Activated naive CD4-positive, alpha-beta T cell treated with anti-CD3 and anti-CD28 coated beads, Interleukin-2, amount 50 U/mL, for 24 hours (primary cell): Measurements from ENCODE around the gene DNAH2.
A peak's percentile ranks its signal among the peaks of the same experiment; 100 is the strongest.

Source experiments
- H3K27ac Mint-ChIP-seq: one replicate; pipeline ENCODE4 v1.8.0; 2021; ENCODE audit warnings: mild to moderate bottlenecking, mixed read lengths
- H3K27me3 Mint-ChIP-seq: one replicate; pipeline ENCODE4 v1.8.0; 2021; ENCODE audit warnings: mixed read lengths
- H3K36me3 Mint-ChIP-seq: one replicate; pipeline ENCODE4 v1.8.0; 2021; ENCODE audit warnings: mixed read lengths
- H3K4me1 Mint-ChIP-seq: one replicate; pipeline ENCODE4 v1.8.0; 2021; ENCODE audit warnings: mixed read lengths
- H3K4me3 Mint-ChIP-seq: one replicate; pipeline ENCODE4 v1.8.0; 2021; ENCODE audit warnings: mild to moderate bottlenecking, mixed read lengths
- H3K9me3 Mint-ChIP-seq: one replicate; pipeline ENCODE4 v1.8.0; 2021; ENCODE audit warnings: mixed read lengths

Gene DNAH2

DNA sequence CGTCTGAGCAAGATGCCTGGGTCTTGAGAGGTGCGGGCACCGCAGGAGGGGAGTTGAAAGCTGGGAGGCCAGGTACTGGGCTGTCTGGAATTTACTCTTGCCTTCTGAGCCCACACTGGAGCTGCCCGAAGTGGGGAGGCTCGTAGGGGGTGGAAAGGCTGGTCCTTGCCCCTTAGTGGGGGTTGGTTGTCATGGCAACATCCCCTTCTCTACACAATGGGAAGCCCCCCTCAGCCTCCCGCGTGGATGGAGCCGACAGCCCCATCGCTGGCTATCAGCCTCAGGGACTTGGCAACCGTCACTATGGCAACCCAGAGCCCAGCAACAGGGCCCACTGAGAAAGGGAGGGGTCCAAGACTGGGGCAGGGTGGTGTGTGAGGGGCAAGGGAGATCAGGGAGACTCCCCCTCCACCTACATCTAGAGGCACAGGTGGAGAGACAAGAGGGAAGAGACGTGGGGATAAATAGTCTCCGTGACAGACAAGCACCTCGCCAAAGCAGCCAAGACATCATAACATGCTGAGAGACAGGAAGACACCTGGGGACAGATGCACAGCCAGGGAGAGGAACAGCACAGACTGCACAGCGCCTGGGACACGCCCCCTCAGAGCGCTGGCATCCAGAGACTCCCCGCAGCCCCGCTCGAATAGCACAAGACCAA is 5.3 kb upstream of the DNAH2 start:
- H3K36me3 Mint-ChIP-seq = no peaks in the 10 kb centered on the region
- peaks cover 17% of the 10 kb centered on the region for H3K4me1 Mint-ChIP-seq
- no peak overlapping the region for H3K4me3 Mint-ChIP-seq
- peaks cover 36% of the 10 kb centered on the region for H3K27me3 Mint-ChIP-seq
- no peaks in the 10 kb centered on the region for H3K9me3 Mint-ChIP-seq
- H3K27ac Mint-ChIP-seq = no peak overlapping the region

DNA sequence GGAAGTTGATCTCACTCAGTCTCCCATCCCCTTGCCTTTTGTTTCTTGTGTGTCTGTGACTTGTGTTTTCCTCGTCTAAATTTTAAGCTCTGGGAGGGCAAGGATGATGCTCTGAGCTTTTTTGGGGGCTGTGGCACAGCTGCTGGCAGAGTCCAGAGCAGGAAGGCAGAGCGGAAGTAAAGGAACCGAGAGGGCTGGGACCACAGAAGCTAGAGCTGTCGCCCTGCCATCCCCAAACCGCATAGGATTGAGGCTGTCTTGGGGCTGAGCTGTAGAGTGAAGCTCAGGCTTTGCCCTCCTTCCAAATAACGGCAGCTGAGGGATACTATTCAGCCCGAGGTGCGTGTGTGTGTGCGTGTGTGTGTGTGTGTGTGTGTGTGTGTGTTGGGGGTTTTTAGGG is 3.8 kb upstream of the DNAH2 start:
- no peaks in the 10 kb centered on the region for H3K36me3 Mint-ChIP-seq
- peaks cover 41% of the 10 kb centered on the region for H3K27me3 Mint-ChIP-seq
- H3K4me1 Mint-ChIP-seq = peaks cover 30% of the 10 kb centered on the region
- H3K9me3 Mint-ChIP-seq = no peaks in the 10 kb centered on the region
- H3K27ac Mint-ChIP-seq = peak overlapping the region; percentile 71
- H3K4me3 Mint-ChIP-seq = no peak overlapping the region

DNA sequence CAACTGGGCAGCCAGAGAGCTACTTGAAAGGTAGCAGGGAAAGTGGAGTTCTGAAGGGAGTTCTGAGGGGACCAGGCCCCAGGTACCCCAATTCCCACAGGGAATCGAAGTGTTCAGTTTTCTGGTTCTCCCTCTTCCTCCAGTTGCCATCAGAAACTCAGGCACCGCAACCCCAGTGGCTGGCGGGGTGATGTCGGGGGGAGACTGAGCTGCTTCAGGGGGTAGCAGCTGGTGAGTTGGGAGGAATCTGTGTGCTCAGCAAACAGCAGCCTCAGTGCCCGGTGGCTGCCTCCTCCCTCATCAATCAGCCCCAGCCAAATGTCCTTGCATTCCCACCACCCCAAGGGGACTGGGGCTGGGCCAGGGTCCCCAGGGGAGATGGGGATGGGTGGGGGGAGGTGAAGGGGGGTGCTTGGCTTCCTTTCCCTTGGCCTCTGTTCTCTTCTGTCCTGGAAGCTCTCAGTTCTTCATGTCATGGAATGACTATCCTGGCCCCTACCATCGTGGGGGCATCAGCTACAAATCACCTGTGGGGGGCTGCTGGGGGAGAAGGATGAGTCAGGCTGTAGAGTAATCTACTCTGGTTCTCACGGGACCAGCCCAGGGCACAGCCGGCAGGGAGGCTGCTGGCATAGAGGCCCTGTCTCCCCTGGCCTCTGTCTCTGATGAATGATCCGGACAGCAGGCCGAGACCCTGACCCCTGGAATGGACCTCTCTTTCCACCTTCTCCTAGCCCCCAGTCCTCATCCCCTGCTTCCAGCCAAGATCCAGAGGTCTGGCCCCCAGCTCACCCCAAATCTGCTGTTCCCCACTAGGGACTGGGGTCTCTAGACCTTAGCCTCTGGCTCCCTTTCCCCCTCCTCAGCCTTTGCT is 2.6 kb upstream of the DNAH2 start:
- Mint-ChIP-seq H3K4me1 (peaks cover 30% of the 10 kb centered on the region), H3K27me3 (peaks cover 40% of the 10 kb centered on the region)

DNA sequence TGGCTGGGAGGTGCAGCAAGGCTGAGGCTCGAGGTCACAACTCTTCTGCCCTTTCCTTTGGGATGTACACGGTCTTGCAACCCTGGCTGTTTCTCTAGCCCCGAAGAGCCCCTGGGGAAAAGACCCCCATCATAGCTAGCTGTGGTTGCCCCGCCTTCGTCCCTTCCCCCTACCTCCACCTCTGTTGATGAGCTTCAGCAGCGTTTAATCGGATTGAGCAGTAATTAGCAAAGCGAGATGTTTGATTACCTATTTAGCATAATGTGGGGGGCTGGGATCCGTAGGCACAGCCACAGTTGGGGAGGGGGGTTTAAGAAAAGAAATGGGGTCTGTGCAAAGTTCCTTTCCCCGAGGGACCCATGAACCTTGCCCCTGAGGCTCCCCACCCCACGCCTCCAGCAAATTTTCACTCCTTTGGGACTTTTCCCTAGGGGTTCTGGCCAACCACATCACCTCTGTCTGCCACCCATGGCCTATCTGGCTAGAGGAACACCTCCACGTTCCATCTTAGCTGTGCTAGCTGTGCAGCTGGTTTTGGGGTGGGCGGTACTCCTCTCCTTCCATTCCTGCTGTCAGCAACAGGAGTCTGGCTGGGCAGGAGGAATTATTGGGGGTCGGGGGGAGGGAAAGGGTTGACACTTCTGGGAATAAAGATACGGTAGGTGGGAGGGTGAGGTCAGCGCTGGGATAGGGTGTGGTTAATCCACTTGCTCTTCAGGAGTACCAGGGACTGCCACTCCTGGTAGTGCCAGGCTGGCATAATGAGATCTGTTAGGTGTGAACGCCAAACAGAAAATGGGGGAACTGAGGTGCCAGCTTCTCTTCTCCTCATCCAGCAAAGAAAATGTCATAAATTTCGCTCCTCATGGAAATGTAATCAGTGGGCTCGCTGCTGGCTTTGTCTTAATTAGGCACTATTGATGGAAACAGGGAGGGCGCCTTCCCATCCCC is 1.3 kb upstream of the DNAH2 start:
- Mint-ChIP-seq H3K27ac (no peak overlapping the region), H3K36me3 (no peaks in the 10 kb centered on the region), H3K27me3 (peaks cover 44% of the 10 kb centered on the region), H3K4me3 (peak overlapping the region; percentile 54), H3K9me3 (no peaks in the 10 kb centered on the region), H3K4me1 (peaks cover 24% of the 10 kb centered on the region)

More for the DNA sequence above, 2.6 kb upstream of the DNAH2 start:
- H3K36me3 Mint-ChIP-seq = no peaks in the 10 kb centered on the region
- H3K9me3 Mint-ChIP-seq = no peaks in the 10 kb centered on the region
- no peak overlapping the region for H3K4me3 Mint-ChIP-seq
- H3K27ac Mint-ChIP-seq = no peak overlapping the region

DNA sequence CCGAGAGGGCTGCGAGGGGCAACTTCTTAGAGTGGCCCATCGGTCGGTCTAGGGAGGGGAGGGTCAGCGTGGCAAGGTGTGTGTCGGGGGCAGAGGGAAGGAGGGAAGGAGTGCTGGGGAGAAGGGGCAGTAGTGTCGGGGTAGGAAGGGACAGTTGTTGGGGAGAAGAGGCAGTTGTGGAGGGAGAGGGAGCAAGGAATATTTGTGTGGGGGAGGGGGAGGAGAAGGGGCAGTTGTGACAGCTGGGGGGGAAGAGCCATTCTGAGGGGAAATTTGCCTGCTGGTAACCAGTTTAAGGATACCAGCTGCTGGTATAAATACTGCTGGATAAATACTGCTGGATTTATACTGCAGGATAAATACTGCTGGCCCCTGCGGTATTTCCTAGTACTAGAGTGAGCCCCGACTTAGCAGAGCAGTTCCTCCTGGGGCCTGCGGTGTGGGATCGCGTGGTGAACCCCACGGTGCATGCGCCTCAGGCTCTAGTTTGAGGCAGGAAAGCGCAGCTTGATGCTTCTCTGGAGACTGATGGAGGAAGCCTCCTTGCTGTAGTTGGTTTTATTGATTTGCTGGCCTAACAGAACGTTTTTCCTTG is 309 bp downstream of the DNAH2 start:
- no peak overlapping the region for H3K27ac Mint-ChIP-seq

DNA sequence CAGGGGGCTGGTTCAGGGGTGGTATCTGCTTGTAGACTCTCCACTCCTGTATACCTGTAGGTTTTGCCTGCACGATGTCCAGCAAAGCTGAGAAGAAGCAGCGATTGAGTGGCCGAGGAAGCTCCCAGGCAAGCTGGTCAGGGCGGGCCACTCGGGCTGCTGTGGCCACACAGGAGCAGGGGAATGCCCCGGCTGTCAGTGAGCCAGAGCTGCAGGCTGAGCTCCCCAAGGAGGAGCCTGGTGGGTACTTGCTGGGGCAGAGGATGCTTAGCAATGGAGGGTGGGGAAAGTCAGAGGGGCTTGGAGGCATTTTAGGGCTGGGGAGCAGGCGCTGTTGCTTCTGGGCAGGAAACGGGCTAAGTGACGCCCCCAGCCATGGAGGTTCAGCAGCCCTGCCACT is 2.1 kb downstream of the DNAH2 start:
- H3K36me3 Mint-ChIP-seq = no peaks in the 10 kb centered on the region
- no peak overlapping the region for H3K4me3 Mint-ChIP-seq
- H3K4me1 Mint-ChIP-seq = peaks cover 19% of the 10 kb centered on the region
- H3K27ac Mint-ChIP-seq = no peak overlapping the region
- H3K27me3 Mint-ChIP-seq = peaks cover 41% of the 10 kb centered on the region
- H3K9me3 Mint-ChIP-seq = no peaks in the 10 kb centered on the region

More for the DNA sequence above, 309 bp downstream of the DNAH2 start:
- H3K36me3 Mint-ChIP-seq = no peaks in the 10 kb centered on the region
- peak overlapping the region; percentile 84 for H3K4me3 Mint-ChIP-seq
- peaks cover 44% of the 10 kb centered on the region for H3K27me3 Mint-ChIP-seq
- peaks cover 24% of the 10 kb centered on the region for H3K4me1 Mint-ChIP-seq
- H3K9me3 Mint-ChIP-seq = no peaks in the 10 kb centered on the region

DNA sequence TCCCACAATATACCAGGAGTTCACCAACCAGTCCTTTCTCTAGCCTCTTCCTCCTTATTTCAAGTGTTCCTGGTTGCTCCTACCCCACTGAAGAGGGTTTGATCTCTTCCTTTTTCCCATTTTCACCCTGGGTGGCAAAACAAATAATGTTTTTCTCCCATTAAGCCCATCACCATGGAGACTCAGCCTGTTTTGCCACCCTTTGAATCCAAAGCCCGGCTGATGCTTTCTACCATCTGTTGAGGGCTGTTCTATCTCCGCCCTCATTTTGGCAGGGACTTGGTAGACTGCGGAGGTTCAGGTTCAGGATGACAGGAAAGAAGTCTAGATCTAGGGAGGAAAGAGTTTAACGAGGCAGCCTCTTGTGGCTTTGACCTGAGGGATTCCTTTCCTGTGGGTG is 2.6 kb downstream of the DNAH2 start:
- H3K4me1 Mint-ChIP-seq = peaks cover 19% of the 10 kb centered on the region
- no peaks in the 10 kb centered on the region for H3K9me3 Mint-ChIP-seq
- H3K27me3 Mint-ChIP-seq = peaks cover 41% of the 10 kb centered on the region
- H3K4me3 Mint-ChIP-seq = no peak overlapping the region
- no peak overlapping the region for H3K27ac Mint-ChIP-seq
- H3K36me3 Mint-ChIP-seq = no peaks in the 10 kb centered on the region

DNA sequence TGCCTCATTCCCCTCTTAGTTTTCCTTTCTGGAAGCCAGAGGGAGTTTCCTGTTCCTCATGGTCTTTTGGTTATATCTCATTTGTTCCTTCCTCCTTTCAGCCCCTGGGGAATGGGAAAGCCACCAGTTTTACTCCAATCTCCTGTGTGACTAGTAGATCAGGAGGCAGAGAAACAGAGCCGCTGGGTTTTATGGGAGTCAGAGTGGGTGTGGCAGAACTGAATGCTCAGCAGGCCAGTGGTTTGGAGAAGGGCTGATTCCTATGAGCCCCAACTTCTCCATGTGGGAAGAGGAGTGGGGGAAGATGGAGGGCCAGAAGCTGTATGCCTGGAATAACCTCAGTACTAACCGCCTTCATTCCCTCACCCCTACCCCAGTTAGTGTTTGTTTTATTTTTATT is 4.1 kb downstream of the DNAH2 start:
- H3K4me1 Mint-ChIP-seq = peaks cover 14% of the 10 kb centered on the region
- no peaks in the 10 kb centered on the region for H3K9me3 Mint-ChIP-seq
- peaks cover 32% of the 10 kb centered on the region for H3K27me3 Mint-ChIP-seq
- no peak overlapping the region for H3K4me3 Mint-ChIP-seq
- H3K36me3 Mint-ChIP-seq = no peaks in the 10 kb centered on the region
- H3K27ac Mint-ChIP-seq = no peak overlapping the region

DNA sequence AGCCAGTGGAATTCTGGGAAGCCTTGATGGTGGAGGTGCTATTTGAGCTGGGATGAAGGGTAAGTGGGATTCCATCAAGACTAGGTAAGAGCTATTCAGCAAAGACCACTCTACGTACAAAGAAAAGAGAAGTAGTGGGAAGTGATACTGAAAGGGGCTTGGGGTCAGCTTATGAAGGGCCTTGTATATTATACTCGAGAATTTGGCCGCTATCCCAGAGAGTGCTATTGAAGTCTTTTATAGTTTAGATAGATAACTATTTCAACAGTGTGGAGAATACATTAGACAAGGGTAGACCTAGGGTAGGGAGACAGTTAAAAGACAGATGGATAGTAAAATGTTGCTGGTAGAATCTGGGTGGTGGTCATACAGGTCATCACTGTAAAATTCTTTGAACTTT is 10.3 kb downstream of the DNAH2 start:
- H3K4me1 Mint-ChIP-seq = no peaks in the 10 kb centered on the region
- no peak overlapping the region for H3K4me3 Mint-ChIP-seq
- peaks cover 4% of the 10 kb centered on the region for H3K27me3 Mint-ChIP-seq
- H3K9me3 Mint-ChIP-seq = no peaks in the 10 kb centered on the region
- no peaks in the 10 kb centered on the region for H3K36me3 Mint-ChIP-seq
- H3K27ac Mint-ChIP-seq = no peak overlapping the region

DNA sequence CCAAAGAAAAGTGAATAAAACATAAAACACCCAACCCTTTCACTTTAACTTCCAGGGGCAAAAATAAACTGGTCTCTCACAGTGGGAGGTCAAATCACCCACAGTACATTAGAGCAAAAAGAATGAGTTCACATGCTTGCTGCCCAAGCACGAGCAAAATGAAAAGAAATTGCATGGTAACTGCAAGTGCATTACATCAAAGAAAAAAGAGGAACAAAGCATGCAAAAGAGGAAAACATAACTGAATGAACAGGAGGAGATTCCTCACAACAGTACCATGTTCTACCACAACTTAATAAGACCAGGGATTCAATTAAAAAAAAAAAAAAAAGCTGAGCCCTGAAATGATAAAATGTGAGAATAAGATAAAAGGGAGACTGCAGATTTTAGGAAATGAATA is 12.3 kb downstream of the DNAH2 start:
- Mint-ChIP-seq H3K4me3 (no peak overlapping the region), H3K9me3 (no peaks in the 10 kb centered on the region), H3K4me1 (no peaks in the 10 kb centered on the region), H3K36me3 (no peaks in the 10 kb centered on the region), H3K27me3 (no peaks in the 10 kb centered on the region), H3K27ac (no peak overlapping the region)

DNA sequence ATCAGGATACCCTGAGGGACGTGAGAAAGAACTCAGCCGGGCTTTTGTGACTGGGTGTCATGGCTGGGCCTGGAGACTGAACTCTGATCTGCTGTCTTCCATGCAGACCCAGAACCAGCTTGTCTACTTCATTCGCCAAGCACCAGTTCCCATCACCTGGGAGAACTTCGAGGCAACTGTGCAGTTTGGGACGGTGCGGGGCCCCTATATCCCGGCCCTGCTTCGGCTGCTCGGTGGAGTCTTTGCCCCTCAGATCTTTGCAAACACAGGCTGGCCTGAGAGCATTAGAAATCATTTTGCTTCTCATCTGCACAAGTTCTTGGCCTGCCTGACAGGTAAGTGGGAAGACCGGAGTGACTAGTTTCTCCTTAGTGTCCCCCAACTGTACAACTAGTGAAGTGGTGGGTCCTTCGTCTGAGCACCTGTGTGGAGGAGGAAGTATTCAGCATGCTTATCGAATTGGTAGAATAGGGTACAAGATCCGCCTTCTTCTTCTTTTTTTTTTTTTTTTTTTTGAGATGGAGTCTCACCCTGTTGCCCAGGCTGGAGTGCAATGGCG is 15.5 kb downstream of the DNAH2 start:
- Mint-ChIP-seq H3K27ac (no peak overlapping the region), H3K9me3 (no peaks in the 10 kb centered on the region), H3K4me1 (no peaks in the 10 kb centered on the region), H3K27me3 (no peaks in the 10 kb centered on the region), H3K36me3 (no peaks in the 10 kb centered on the region), H3K4me3 (no peak overlapping the region)

DNA sequence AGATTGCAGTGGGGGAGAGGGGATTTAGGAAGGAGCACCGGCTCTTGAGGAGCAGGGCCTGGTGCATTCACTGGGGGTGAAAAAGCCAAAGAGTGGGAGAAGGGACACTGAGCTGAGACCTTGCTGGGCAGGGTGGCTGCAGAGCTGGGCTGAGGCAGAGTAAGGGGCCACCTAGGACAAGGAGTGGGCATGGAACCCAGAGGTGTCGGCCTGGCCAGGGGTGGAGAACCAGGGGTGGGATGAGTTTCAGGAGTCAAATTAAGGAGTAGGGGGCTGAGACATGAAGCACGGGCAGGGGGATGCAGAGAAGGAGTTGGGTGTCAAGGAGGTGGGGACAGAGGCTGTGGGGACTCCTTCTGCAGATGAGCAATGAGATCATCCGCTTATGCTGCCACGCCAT is 20.1 kb downstream of the DNAH2 start:
- H3K9me3 Mint-ChIP-seq = no peaks in the 10 kb centered on the region
- H3K4me1 Mint-ChIP-seq = no peaks in the 10 kb centered on the region
- H3K36me3 Mint-ChIP-seq = no peaks in the 10 kb centered on the region
- H3K4me3 Mint-ChIP-seq = no peak overlapping the region
- peaks cover 5% of the 10 kb centered on the region for H3K27me3 Mint-ChIP-seq
- H3K27ac Mint-ChIP-seq = no peak overlapping the region

DNA sequence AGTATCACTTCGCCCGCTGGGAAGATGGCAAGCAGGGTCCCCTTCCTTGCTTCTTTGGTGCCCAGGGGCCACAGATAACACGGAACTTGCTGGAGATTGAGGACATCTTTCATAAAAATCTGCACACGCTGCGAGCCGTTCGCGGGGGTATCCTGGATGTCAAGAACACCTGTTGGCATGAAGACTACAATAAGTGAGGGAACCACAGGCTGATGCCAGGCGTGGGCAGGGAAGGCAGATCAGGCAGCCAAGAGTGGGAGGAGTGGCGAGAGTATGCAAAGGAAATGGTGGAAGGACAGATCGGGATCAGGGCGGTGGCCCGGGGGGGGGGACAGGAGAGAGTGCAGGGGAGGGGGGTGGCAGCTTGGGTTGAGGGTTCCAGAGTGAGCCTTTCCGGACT is 22.2 kb downstream of the DNAH2 start:
- Mint-ChIP-seq H3K36me3 (no peaks in the 10 kb centered on the region), H3K4me1 (no peaks in the 10 kb centered on the region), H3K27me3 (peaks cover 5% of the 10 kb centered on the region), H3K9me3 (no peaks in the 10 kb centered on the region), H3K27ac (no peak overlapping the region), H3K4me3 (no peak overlapping the region)

DNA sequence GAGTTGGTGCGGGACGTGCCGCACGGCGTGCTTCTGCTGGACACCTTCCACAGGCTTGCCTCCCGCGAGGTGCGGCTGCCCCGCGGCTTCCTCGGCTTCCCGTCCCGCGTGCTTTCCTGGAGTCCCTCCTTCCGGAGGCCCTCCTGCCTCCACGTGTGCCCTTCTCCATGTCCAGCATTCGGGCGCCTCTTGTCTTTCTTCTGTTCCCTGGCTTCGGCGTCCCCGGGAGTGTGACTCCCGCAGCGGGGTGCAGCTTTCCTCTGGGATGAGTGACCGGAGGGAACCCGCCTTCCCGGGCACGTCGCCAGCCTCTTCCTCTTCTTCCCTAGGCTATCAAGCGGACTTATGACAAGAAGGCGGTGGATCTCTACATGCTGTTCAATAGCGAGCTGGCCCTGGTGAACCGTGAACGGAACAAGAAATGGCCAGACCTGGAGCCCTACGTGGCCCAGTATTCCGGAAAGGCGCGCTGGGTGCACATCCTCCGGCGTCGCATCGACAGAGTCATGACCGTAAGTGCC is 23.0 kb downstream of the DNAH2 start:
- no peaks in the 10 kb centered on the region for H3K9me3 Mint-ChIP-seq
- H3K27me3 Mint-ChIP-seq = peaks cover 5% of the 10 kb centered on the region
- no peak overlapping the region for H3K4me3 Mint-ChIP-seq
- no peaks in the 10 kb centered on the region for H3K36me3 Mint-ChIP-seq
- H3K4me1 Mint-ChIP-seq = no peaks in the 10 kb centered on the region
- no peak overlapping the region for H3K27ac Mint-ChIP-seq

DNA sequence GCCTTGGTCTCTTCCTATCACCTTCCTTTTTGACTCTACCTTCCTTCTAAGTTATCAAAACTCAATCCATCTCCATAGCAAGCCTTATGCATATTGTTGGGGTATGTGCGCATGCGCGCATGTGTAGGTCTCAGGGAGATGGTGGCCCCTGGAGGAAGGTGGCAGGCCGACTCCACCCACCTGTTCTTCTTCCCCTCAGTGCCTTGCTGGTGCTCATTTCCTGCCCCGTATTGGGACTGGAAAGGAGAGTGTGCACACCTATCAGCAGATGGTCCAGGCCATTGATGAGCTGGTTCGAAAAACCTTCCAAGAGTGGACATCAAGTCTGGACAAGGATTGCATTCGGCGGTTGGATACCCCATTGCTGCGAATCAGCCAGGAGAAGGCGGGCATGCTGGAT is 25.2 kb downstream of the DNAH2 start:
- H3K9me3 Mint-ChIP-seq = no peaks in the 10 kb centered on the region
- H3K4me1 Mint-ChIP-seq = no peaks in the 10 kb centered on the region
- H3K36me3 Mint-ChIP-seq = no peaks in the 10 kb centered on the region
- peaks cover 5% of the 10 kb centered on the region for H3K27me3 Mint-ChIP-seq
- no peak overlapping the region for H3K4me3 Mint-ChIP-seq
- H3K27ac Mint-ChIP-seq = no peak overlapping the region
